PC-9 (cell line): ENCODE measurements around the gene GRM1.

Source experiments
- CTCF ChIP-seq: fragments of 200-600 bp; sonication (generic); conservative IDR thresholded peaks from 2 replicates; pipeline ENCODE4 v1.6.1; 2017; ENCODE audit warnings: mixed run types, antibody characterized with exemption, mild to moderate bottlenecking, moderate library complexity
- EZH2 ChIP-seq: fragments of 200-600 bp; sonication (generic); IDR thresholded peaks from 2 replicates; pipeline ENCODE4 v1.8.0; 2017; ENCODE audit warnings: antibody characterized with exemption, low read depth

DNA sequence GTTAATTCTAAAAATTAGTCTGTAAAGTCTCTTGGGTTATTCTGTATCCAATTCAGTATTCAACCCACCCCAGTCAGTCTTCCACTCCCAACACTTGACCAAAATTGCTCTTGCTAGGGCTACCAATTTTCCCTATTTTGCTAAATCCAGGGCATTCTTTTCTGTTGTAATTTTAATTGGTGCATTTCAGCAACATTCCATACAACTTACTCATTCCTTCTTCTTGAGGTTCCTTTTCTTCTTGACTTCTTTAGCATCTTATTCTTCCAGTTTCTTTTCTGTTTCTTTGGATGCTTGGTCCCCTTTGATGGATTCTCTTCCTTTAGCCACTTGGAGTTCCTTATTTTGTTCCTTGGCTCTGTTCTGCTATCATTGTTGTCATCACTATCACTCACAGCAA, 11.2 kb upstream of the GRM1 start:
- no peak for TF ChIP-seq CTCF
- no peak for TF ChIP-seq EZH2
